ENCODE data around the gene SCAF1. TPM values are rescaled to one million over a fixed set of nuclear protein-coding genes. Genes with fewer than 3 reads are reported as not detected.
A peak's percentile ranks its signal among the peaks of the same experiment; 100 is the strongest.

SCAF1 gene
- total and polyA plus RNA-seq, 2 of the 13 experiments (the other 11 are each of a cell fraction or from before 2014, with no cell fraction given): 3.3 to 6.1 TPM

DNA sequence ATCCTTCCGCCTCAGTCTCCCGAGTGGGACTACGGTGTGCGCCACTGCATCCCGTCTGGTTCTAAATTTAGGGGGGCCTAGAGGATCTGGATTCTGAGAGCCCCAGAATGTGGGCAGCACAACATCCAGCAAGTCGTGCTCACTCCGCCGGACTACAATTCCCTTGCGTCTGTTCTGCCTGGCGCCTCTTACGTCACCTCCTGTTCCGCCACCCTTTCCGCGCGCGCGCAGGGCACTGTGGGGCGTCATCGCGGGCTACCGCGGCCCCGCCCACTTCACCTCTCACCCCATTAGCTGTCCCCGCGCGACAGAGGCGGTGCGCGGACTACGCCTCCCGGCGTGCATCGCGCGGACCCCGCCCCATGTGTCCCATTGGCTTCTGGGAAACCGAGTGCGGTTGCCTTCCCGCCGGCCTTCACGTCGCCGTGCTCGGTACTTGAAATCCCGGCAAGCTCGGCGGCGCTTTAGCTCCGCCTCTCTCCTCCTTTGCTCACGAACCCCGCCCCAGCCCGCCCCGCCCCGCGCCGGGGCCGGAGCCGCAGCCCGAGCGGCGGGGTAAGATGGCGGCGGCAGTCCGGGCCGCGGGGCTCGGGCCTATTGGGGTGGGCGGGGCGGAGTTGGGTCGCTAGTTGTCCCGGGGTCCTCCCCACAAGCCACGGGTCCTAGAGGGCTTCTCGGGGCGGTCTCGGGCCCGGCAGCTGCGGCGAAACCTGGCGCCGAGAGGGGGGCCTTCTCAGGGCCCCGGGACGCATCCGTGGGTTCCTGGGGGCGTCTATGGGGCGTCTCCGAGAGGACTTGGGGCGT is at the start of gene SCAF1 (continued):
- TF ChIP-seq, protein P1, sequence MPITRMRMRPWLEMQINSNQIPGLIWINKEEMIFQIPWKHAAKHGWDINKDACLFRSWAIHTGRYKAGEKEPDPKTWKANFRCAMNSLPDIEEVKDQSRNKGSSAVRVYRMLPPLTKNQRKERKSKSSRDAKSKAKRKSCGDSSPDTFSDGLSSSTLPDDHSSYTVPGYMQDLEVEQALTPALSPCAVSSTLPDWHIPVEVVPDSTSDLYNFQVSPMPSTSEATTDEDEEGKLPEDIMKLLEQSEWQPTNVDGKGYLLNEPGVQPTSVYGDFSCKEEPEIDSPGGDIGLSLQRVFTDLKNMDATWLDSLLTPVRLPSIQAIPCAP (CRISPR knock-in tag; IDR thresholded peaks at IDR 0.05; ENCODE audit: low read depth): no peak
- TF ChIP-seq, protein P2, sequence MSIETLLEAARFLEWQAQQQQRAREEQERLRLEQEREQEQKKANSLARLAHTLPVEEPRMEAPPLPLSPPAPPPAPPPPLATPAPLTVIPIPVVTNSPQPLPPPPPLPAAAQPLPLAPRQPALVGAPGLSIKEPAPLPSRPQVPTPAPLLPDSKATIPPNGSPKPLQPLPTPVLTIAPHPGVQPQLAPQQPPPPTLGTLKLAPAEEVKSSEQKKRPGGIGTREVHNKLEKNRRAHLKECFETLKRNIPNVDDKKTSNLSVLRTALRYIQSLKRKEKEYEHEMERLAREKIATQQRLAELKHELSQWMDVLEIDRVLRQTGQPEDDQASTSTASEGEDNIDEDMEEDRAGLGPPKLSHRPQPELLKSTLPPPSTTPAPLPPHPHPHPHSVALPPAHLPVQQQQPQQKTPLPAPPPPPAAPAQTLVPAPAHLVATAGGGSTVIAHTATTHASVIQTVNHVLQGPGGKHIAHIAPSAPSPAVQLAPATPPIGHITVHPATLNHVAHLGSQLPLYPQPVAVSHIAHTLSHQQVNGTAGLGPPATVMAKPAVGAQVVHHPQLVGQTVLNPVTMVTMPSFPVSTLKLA (IDR thresholded peaks at IDR 0.05): peak; percentile 56
- TF ChIP-seq, protein P3, sequence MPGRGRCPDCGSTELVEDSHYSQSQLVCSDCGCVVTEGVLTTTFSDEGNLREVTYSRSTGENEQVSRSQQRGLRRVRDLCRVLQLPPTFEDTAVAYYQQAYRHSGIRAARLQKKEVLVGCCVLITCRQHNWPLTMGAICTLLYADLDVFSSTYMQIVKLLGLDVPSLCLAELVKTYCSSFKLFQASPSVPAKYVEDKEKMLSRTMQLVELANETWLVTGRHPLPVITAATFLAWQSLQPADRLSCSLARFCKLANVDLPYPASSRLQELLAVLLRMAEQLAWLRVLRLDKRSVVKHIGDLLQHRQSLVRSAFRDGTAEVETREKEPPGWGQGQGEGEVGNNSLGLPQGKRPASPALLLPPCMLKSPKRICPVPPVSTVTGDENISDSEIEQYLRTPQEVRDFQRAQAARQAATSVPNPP (CRISPR knock-in tag; IDR thresholded peaks at IDR 0.05): no peak
- no peak for TF ChIP-seq HOXA7 (CRISPR knock-in tag; IDR thresholded peaks at IDR 0.05)
- TF ChIP-seq SP1 (IDR thresholded peaks at IDR 0.05): no peak
- peak; percentile 100 for TF ChIP-seq SP1 (CRISPR knock-in tag; IDR thresholded peaks at IDR 0.05)
- TF ChIP-seq SP140L (CRISPR knock-in tag; IDR thresholded peaks at IDR 0.05; ENCODE audit: borderline replicate concordance): no peak
- TF ChIP-seq SOX5 (CRISPR knock-in tag; IDR thresholded peaks at IDR 0.05; ENCODE audit: borderline replicate concordance): peak; percentile 33; the same call in 1 of the 2 replicates
- no peak; the same call in 1 of the 2 replicates for TF ChIP-seq SMAD3 (CRISPR knock-in tag; IDR thresholded peaks at IDR 0.05)
- TF ChIP-seq ZNF430 (CRISPR knock-in tag; IDR thresholded peaks at IDR 0.05): no peak
- TF ChIP-seq KLF6 (CRISPR knock-in tag; IDR thresholded peaks at IDR 0.05): no peak
- peak; percentile 75 for TF ChIP-seq ZNF747 (CRISPR knock-in tag; IDR thresholded peaks at IDR 0.05; ENCODE audit: borderline replicate concordance)
- no peak for TF ChIP-seq RARG (CRISPR knock-in tag; IDR thresholded peaks at IDR 0.05; ENCODE audit: low read depth)
- peak; percentile 16 for TF ChIP-seq ZSCAN31 (CRISPR knock-in tag; IDR thresholded peaks at IDR 0.05; ENCODE audit: low read depth)
- no peak; the same call in 1 of the 2 replicates for TF ChIP-seq ZNF329 (CRISPR knock-in tag; IDR thresholded peaks at IDR 0.05; ENCODE audit: low read depth)
- TF ChIP-seq ZNF607 (CRISPR knock-in tag; IDR thresholded peaks at IDR 0.05; ENCODE audit: borderline replicate concordance): peak; percentile 61; the same call in 1 of the 2 replicates
- TF ChIP-seq, protein P4, sequence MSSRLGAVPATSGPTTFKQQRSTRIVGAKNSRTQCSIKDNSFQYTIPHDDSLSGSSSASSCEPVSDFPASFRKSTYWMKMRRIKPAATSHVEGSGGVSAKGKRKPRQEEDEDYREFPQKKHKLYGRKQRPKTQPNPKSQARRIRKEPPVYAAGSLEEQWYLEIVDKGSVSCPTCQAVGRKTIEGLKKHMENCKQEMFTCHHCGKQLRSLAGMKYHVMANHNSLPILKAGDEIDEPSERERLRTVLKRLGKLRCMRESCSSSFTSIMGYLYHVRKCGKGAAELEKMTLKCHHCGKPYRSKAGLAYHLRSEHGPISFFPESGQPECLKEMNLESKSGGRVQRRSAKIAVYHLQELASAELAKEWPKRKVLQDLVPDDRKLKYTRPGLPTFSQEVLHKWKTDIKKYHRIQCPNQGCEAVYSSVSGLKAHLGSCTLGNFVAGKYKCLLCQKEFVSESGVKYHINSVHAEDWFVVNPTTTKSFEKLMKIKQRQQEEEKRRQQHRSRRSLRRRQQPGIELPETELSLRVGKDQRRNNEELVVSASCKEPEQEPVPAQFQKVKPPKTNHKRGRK (CRISPR knock-in tag; IDR thresholded peaks at IDR 0.05): no peak
- TF ChIP-seq ATRX (CRISPR knock-in tag; IDR thresholded peaks at IDR 0.05; ENCODE audit: borderline replicate concordance): no peak
- TF ChIP-seq, protein P5, sequence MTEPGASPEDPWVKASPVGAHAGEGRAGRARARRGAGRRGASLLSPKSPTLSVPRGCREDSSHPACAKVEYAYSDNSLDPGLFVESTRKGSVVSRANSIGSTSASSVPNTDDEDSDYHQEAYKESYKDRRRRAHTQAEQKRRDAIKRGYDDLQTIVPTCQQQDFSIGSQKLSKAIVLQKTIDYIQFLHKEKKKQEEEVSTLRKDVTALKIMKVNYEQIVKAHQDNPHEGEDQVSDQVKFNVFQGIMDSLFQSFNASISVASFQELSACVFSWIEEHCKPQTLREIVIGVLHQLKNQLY (CRISPR knock-in tag; IDR thresholded peaks at IDR 0.05): no peak; the same call in none of the 2 replicates
- TF ChIP-seq, protein P6, sequence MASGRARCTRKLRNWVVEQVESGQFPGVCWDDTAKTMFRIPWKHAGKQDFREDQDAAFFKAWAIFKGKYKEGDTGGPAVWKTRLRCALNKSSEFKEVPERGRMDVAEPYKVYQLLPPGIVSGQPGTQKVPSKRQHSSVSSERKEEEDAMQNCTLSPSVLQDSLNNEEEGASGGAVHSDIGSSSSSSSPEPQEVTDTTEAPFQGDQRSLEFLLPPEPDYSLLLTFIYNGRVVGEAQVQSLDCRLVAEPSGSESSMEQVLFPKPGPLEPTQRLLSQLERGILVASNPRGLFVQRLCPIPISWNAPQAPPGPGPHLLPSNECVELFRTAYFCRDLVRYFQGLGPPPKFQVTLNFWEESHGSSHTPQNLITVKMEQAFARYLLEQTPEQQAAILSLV (CRISPR knock-in tag; IDR thresholded peaks at IDR 0.05; ENCODE audit: borderline replicate concordance): peak; percentile 44; the same call in 1 of the 2 replicates
- TF ChIP-seq ZSCAN9 (CRISPR knock-in tag; IDR thresholded peaks at IDR 0.05; ENCODE audit: borderline replicate concordance): no peak; the same call in 1 of the 2 replicates
- TF ChIP-seq, protein P7, sequence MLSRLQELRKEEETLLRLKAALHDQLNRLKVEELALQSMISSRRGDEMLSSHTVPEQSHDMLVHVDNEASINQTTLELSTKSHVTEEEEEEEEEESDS (CRISPR knock-in tag; IDR thresholded peaks at IDR 0.05; ENCODE audit: borderline replicate concordance): no peak
- no peak; the same call in 1 of the 2 replicates for TF ChIP-seq DNMT3B (CRISPR knock-in tag; conservative IDR thresholded peaks at IDR 0.05)

All from HepG2 (cell line).